Urothelium cell line (cell line): ENCODE measurements around the gene ZNF146.
"Not testable (repeated sequence)": the region's sequence is repeated elsewhere in the genome, so short reads cannot be mapped to it uniquely, and the experiment has no call there.

ENCODE experiments used
- DNase-seq: peaks from one replicate; pipeline ENCODE4 v3.0.0; 2011; ENCODE audit warnings: low spot score, mixed read lengths
- FAIRE-seq: peaks from 2 replicates; lab custom pipeline; 2011; peaks lifted over from hg19 to GRCh38; lab: Jason Lieb, UNC

The ZNF146 gene

DNA sequence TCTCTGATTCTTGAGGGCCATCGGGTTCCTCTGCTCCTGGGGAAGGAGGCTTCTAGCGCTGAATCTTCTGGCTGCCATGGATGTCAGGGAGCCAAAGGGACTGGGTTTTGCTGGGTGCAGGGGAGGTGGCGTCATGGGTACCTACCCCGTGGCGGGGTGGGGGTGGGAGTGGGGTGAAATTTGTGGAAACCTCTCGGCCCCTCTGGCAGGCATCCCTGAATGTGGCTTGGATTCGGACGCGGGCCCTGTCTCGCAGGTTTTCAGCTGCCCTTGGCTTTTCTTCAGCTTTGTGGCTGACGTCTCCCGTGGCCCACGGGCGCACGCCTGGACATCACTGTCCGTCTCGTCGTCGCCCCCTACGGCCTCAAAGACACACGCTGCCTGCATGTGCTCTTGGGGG is 53.2 kb downstream of the ZNF146 start:
- not testable (repeated sequence) for DNase-seq, FAIRE-seq

DNA sequence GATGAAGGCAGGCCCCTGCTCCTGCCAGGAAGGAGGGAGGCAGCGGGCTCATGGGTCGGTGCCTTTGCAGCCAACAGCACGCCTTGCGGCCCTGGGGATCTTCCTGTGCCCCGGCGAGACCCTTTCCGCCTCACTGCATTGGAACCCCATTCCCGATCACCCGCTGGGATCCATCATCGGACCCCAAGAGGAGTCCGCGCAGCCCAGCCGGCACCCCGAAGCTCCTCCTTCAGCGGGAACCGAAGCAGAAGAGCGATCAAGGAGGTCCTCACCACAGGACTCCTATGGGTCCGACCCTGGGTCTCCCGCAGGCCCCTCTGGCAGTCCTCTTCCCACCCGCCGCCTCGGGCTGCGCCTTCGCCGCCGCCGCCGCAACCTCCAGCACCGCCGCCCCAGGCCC is 53.7 kb downstream of the ZNF146 start:
- DNase-seq, FAIRE-seq: not testable (repeated sequence)

DNA sequence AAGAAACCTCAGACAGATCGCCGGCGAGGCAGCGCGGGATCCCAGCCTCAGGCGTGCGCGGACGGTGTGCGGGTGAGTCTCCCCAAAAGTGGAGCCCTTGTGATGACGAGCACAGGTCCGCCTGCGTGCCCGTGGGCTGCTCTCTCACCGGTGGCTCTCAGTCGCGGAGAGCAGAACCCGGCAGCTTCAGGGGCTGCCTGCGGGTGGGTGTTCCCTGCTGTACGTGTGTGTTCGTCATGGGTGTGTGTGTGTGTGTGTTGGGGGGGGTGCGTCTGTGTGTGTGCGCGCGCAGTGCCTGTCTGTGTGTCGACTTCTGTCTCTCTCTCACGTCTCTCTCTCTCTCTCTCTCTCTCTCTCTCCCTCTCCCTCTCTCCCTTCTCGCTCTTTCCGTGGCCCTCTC is 54.4 kb downstream of the ZNF146 start:
- not testable (repeated sequence) for DNase-seq, FAIRE-seq
